K562 (cell line): ENCODE data around the gene RAB31. TPM values are rescaled to one million over a fixed set of nuclear protein-coding genes. Genes with fewer than 3 reads are reported as not detected.

ENCODE experiments used
- ATAC-seq: fragments of 200-7000 bp; cut with Tn5 transposase; 3 replicates; pipeline ENCODE4 v1.9.1; 2020; ENCODE audit warnings: moderate library complexity
- BruUV-seq: library from RNA; stranded (reverse); fragments of 400-500 nt; replicated peaks from 2 replicates; lab custom pipeline; 2021; lab: Mats Ljungman, UMichigan
- CTCF ChIA-PET: fragments of 300-600 bp; formaldehyde crosslinking; extraction: SDS; loops from one replicate; lab custom pipeline; 2021; ENCODE audit warnings: low intra/inter-chr PET ratio; lab: Yijun Ruan, JAX
- POLR2A ChIA-PET: fragments of 300-600, 350-650 bp; sonication (Branson Sonifier 250); formaldehyde crosslinking; extraction: SDS; loops from one replicate; lab custom pipeline; 2021; ENCODE audit warnings: antibody characterized with exemption, inconsistent platforms; lab: Yijun Ruan, JAX
- DNase-seq, 4 experiments: peaks; one replicate each; pipeline versions ENCODE4 v3.0.0 to v3.0.0-alpha.2; 2011 to 2018; ENCODE audit warnings: low spot score in 3 of 4, mixed read lengths in 3 of 4; ENCODE audit errors: extremely low read depth in 1 of 4
- FAIRE-seq: peaks from 2 replicates; lab custom pipeline; 2011; peaks lifted over from hg19 to GRCh38; lab: Jason Lieb, UNC
- H2AFZ ChIP-seq: 2 replicates; pipeline ENCODE4 v1.6.0; 2011; ENCODE audit warnings: low read depth, low read length, control low read depth, inconsistent platforms
- H3K27ac ChIP-seq: fragments of 200-600 bp; 3 replicates; pipeline ENCODE4 v1.8.0; 2011; ENCODE audit warnings: low read depth, mild to moderate bottlenecking, control low read depth, inconsistent platforms, low read length, moderate library complexity, mixed read lengths; ENCODE audit errors: extremely low read depth
- H3K27me3 ChIP-seq, 2 experiments: fragments of 300-600 bp in 1 of 2; 2 replicates in 1 of 2; 3 replicates in 1 of 2; pipeline versions ENCODE4 v1.6.0 to v1.8.0; 2011; ENCODE audit warnings: inconsistent platforms in 2 of 2, low read length in 2 of 2, mild to moderate bottlenecking in 1 of 2, mixed read lengths in 1 of 2, moderate library complexity in 1 of 2; ENCODE audit not compliant: control insufficient read depth in 2 of 2, insufficient read depth in 2 of 2
- H3K36me3 ChIP-seq: fragments of 300-600 bp; 3 replicates; pipeline ENCODE4 v1.8.0; 2011; ENCODE audit warnings: mild to moderate bottlenecking, low read length, inconsistent platforms; ENCODE audit not compliant: control insufficient read depth, insufficient read depth
- H3K4me1 ChIP-seq, 2 experiments: fragments of 200-600 bp in 1 of 2; replicated peaks in 1 of 2; 2 replicates in 1 of 2; 3 replicates in 1 of 2; pipeline versions ENCODE4 v1.5.1 to v1.8.0; 2011; ENCODE audit warnings: inconsistent platforms in 2 of 2, low read length in 2 of 2, mild to moderate bottlenecking in 1 of 2, mixed read lengths in 1 of 2, moderate library complexity in 1 of 2; ENCODE audit not compliant: control insufficient read depth in 2 of 2, insufficient read depth in 2 of 2
- H3K4me2 ChIP-seq: 2 replicates; pipeline ENCODE4 v1.6.1; 2011; ENCODE audit warnings: low read length, control low read depth, inconsistent platforms, mixed read lengths; ENCODE audit not compliant: insufficient read depth
- H3K4me3 ChIP-seq: fragments of 200-600 bp; sonication (generic), shearing (Covaris generic); 2 replicates; pipeline ENCODE4 v1.5.1; 2016; ENCODE audit warnings: control low read depth, inconsistent platforms
- H3K79me2 ChIP-seq: fragments of 200-600 bp; 3 replicates; pipeline ENCODE4 v1.8.0; 2011; ENCODE audit warnings: low read length, inconsistent platforms; ENCODE audit not compliant: control insufficient read depth, insufficient read depth
- H3K9ac ChIP-seq, 2 experiments: 2 replicates each; pipeline versions ENCODE4 v1.6.0 to v1.6.1; 2011; ENCODE audit warnings: low read depth in 2 of 2, low read length in 2 of 2, control low read depth in 1 of 2, inconsistent platforms in 1 of 2, mild to moderate bottlenecking in 1 of 2, mixed read lengths in 1 of 2; ENCODE audit not compliant: insufficient read depth in 1 of 2
- H3K9me1 ChIP-seq: one replicate; pipeline ENCODE4 v1.6.0; 2011; ENCODE audit warnings: inconsistent platforms, mild to moderate bottlenecking, low read length, moderate library complexity; ENCODE audit not compliant: control insufficient read depth, insufficient read depth
- H3K9me3 ChIP-seq: replicated peaks from 2 replicates; pipeline ENCODE4 v1.5.1; 2011; ENCODE audit warnings: low read depth, low read length, inconsistent platforms; ENCODE audit not compliant: control insufficient read depth, insufficient read depth
- H4K20me1 ChIP-seq: replicated peaks from 2 replicates; pipeline ENCODE4 v1.6.1; 2011; ENCODE audit warnings: low read length, inconsistent platforms, mixed read lengths; ENCODE audit not compliant: control insufficient read depth, insufficient read depth
- CBFA2T2 ChIP-seq: fragments of 450-650 bp; conservative IDR thresholded peaks from 2 replicates; pipeline ENCODE4 v1.6.1; 2017; ENCODE audit warnings: mild to moderate bottlenecking
- CTCFL ChIP-seq: IDR thresholded peaks from 2 replicates; pipeline ENCODE4 v1.6.1; 2011; ENCODE audit warnings: borderline replicate concordance, low read depth, mild to moderate bottlenecking, moderate library complexity, low read length; ENCODE audit not compliant: insufficient read depth, poor library complexity, severe bottlenecking
- JUN ChIP-seq, 2 experiments: sonication (generic) in 1 of 2; formaldehyde crosslinking in 1 of 2; IDR thresholded peaks; 2 replicates each; pipeline versions ENCODE4 v1.6.1 to v1.8.0; 2012 to 2022; ENCODE audit warnings: borderline replicate concordance in 2 of 2, mild to moderate bottlenecking in 2 of 2, improper control_type of control experiment in 1 of 2, low read depth in 1 of 2, low read length in 1 of 2, missing genetic modification reagents in 1 of 2
- SOX6 ChIP-seq: fragments of 450-650 bp; IDR thresholded peaks from 2 replicates; pipeline ENCODE4 v1.6.1; 2014; ENCODE audit warnings: mild to moderate bottlenecking
- TEAD2 ChIP-seq: fragments of 450-650 bp; IDR thresholded peaks from 2 replicates; pipeline ENCODE4 v1.6.1; 2016; ENCODE audit warnings: missing genetic modification characterization, control low read depth, missing compliant biosample characterization
- TFE3 ChIP-seq: fragments of 450-650 bp; formaldehyde crosslinking; IDR thresholded peaks from 2 replicates; pipeline ENCODE4 v1.4.0; 2020; ENCODE audit warnings: mild to moderate bottlenecking, mixed read lengths
- ZNF318 ChIP-seq, 2 experiments: fragments of 450-650 bp; IDR thresholded peaks; 2 replicates each; pipeline ENCODE4 v1.6.1; 2016; ENCODE audit warnings: mild to moderate bottlenecking in 2 of 2, borderline replicate concordance in 1 of 2, low read depth in 1 of 2, moderate library complexity in 1 of 2
- ZNF41 ChIP-seq: fragments of 250-450 bp; sonication (Bioruptor Pico); conservative IDR thresholded peaks from 2 replicates; pipeline ENCODE4 v1.4.0; 2020; ENCODE audit warnings: mild to moderate bottlenecking
- WGBS: fragments of 100-300 bp; shearing (Covaris generic); methylation state at CpG from one replicate; pipeline ENCODE4 v1.1.6; 2016; ENCODE audit warnings: low coverage, mixed read lengths; ENCODE audit not compliant: insufficient coverage; ENCODE audit errors: missing lambda C conversion rate; 5-methylcytosine and 5-hydroxymethylcytosine counted together
- in situ Hi-C: fragments of 300-500 bp; cut with MboI; formaldehyde crosslinking; loops from 4 replicates; pipeline ENCODE4 v1.15.0; 2018; ENCODE audit warnings: inconsistent platforms, mixed read lengths
- intact Hi-C: fragments of 100-400 bp; cut with micrococcal nuclease; formaldehyde crosslinking; loops from 2 replicates; pipeline ENCODE4 v1.14.2; 2022
- polyA plus RNA-seq, 8 experiments: library from polyadenylated mRNA; depleted of rRNA in 4 of 8; stranded (reverse) in 5 of 8; unstranded in 3 of 8; fragments of >200 nt; fragmentation: Nextera tagmentation in 2 of 8; fragmentation: Illumina TruSeq in 1 of 8; extraction: Ambion mirVana in 2 of 8; extraction: Trizol in 1 of 8; gene quantifications; 2 replicates each; pipeline versions ENCODE4 v1.2.1 to v1.2.3, GENCODE V29; 2011 to 2014; ENCODE audit warnings: inconsistent platforms in 1 of 8, missing spikeins in 1 of 8
- total RNA-seq, 7 experiments: library from RNA; depleted of rRNA in 6 of 7; stranded (reverse); fragments of >200 nt in 6 of 7; fragmentation: Illumina TruSeq in 2 of 7; extraction: Trizol in 2 of 7; gene quantifications; 2 replicates each; pipeline versions ENCODE4 v1.2.1 to v1.2.3, GENCODE V29; 2011 to 2021; ENCODE audit warnings: low replicate concordance in 1 of 7

RAB31 gene
- total and polyA plus RNA-seq, 9 of the 15 experiments (the other 6 are each of a cell fraction or from before 2014, with no cell fraction given): 20.7 to 70.4 (median 41.3) TPM

GRCh38 chr18:9700261-9700796 is 7.8 kb upstream of the RAB31 start:
- Histone ChIP-seq H3K4me1 (peaks cover 7 to 21% of the 10 kb centered on the region in 2 experiments; a peak in 4 of 5 replicates), H3K9me1 (no peaks in the 10 kb centered on the region), H3K27me3 (no peaks in the 10 kb centered on the region), H3K79me2 (no peaks in the 10 kb centered on the region), H3K9ac (no peak overlapping the region), H3K9me3 (no peaks in the 10 kb centered on the region), H2AFZ (peak overlapping the region; percentile 36), H3K27ac (no peak overlapping the region), H3K36me3 (no peaks in the 10 kb centered on the region), H4K20me1 (no peaks in the 10 kb centered on the region), H3K4me2 (peak overlapping the region; percentile 47), H3K4me3 (no peak overlapping the region)
- peak; percentile 48 for FAIRE-seq
- DNase-seq: peak in 1 of 4 experiments; percentile 54
- in situ Hi-C loops (no loop called here), intact Hi-C loops (loop anchor here (5.0 to 10.0 kb wide), 2 partner anchors 252 to 824 kb away; partner anchors contain the start of gene NAPG)
- BruUV-seq: no TSS peak
- ChIA-PET POLR2A (interaction anchor here (0.6 to 1.9 kb wide), 8 partner anchors 9 to 804 kb away, joined by 3 to 5 read pairs (median 4); no protein-coding TSS in a partner anchor), CTCF (no interaction called here)
- peak; percentile 36 for ATAC-seq
- 3% methylated on average over 6 of the region's 6 CpGs for WGBS
- TF ChIP-seq CBFA2T2: peak; percentile 57
- 0 out of 2 replicates have a peak, but pooled peaks have one; percentile 29 for TF ChIP-seq JUN (IDR thresholded peaks at IDR 0.05; ENCODE audit: borderline replicate concordance, low read depth, low read length)
- TF ChIP-seq JUN (CRISPR knock-in tag; IDR thresholded peaks at IDR 0.05; ENCODE audit: borderline replicate concordance): no peak
- TF ChIP-seq ZNF41 (CRISPR knock-in tag): 0 out of 2 replicates have a peak, but pooled peaks have one; percentile 31
- peak; percentile 88 for TF ChIP-seq TFE3 (CRISPR knock-in tag)
- no peak for TF ChIP-seq TEAD2
- TF ChIP-seq ZNF318 (IDR thresholded peaks at IDR 0.05; ENCODE audit: borderline replicate concordance in 1 of 2, low read depth in 1 of 2): 0 out of 4 replicates have a peak, but pooled peaks of 1 of the 2 experiments have one; percentile 44
- no peak for TF ChIP-seq CTCFL
- peak; percentile 77 for TF ChIP-seq SOX6
